ENCODE results near the gene KISS1R.

The KISS1R gene

GRCh38 chr19:927780-928401 lies 10.8 kb downstream of the KISS1R start (continued):
- TF ChIP-seq ZNF692 (tag by site-specific recombination; IDR thresholded peaks at IDR 0.05) (no peak), ZNF830 (tag by site-specific recombination; IDR thresholded peaks at IDR 0.05; ENCODE audit: low read depth) (no peak), ZSCAN18 (tag by site-specific recombination; IDR thresholded peaks at IDR 0.05) (no peak), HIC1 (tag by site-specific recombination; IDR thresholded peaks at IDR 0.05) (no peak), TCF7L2 (IDR thresholded peaks at IDR 0.05; ENCODE audit: borderline replicate concordance, low read depth, low read length) (no peak), SP2 (tag by site-specific recombination; IDR thresholded peaks at IDR 0.05) (peak; percentile 18; the same call in 1 of the 2 replicates), ZNF768 (tag by site-specific recombination; IDR thresholded peaks at IDR 0.05) (no peak), ZNF24 (tag by site-specific recombination; IDR thresholded peaks at IDR 0.05) (no peak), ZNF175 (tag by site-specific recombination; IDR thresholded peaks at IDR 0.05) (no peak), PRDM10 (tag by site-specific recombination; IDR thresholded peaks at IDR 0.05) (0 out of 2 replicates have a peak, but pooled peaks have one; percentile 21), ZBTB6 (tag by site-specific recombination; IDR thresholded peaks at IDR 0.05) (no peak), PRDM2 (tag by site-specific recombination; IDR thresholded peaks at IDR 0.05; ENCODE audit: borderline replicate concordance) (no peak), ZNF404 (tag by site-specific recombination; IDR thresholded peaks at IDR 0.05) (no peak), ZNF280C (tag by site-specific recombination; IDR thresholded peaks at IDR 0.05) (no peak), ZNF138 (tag by site-specific recombination; IDR thresholded peaks at IDR 0.05; ENCODE audit: borderline replicate concordance) (no peak), HOXA7 (CRISPR knock-in tag; IDR thresholded peaks at IDR 0.05; ENCODE audit: borderline replicate concordance) (no peak), ZNF416 (tag by site-specific recombination; IDR thresholded peaks at IDR 0.05) (no peak), ZNF639 (tag by site-specific recombination; IDR thresholded peaks at IDR 0.05) (no peak)

Measured in HEK293 (cell line).